ENCODE measurements around the gene TNS3.

DNA sequence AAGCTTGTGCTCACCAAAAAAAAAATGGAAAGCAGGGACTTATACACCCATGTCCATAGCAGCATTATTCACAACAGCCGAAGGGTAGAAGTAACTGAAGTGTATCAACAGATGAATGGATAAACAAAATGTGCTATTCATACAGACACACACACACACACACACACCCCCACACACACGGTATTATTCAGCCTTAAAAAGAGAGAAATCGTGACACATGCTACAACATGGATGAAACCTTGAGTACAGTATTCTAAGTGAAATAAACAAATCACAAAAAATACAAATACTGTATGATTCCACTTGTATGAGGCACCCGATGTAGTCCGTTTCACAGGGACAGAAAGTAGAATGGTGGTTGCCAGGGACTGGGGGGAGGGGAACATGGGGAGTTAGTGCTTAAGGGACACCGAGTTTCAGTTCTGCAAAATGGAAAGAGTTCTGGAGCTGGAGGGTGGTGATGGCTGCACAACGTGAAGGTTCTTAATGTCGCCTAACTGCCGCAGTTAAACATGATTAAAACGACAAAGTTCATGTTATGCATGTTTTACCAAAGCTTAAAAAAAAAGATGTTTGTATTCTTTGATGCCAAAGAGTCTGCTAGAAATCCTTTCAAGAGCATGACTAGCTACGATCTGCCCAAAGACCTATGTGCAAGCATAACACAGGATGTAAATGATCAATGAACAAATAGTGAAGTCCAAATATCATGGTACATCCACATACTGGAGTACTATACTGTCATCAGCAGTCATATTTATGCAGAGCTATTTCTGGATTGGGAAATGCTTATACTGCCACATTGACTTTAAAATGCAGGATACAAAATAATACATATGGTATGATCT, 7.2 kb downstream of the TNS3 start:
- TF ChIP-seq CTCF (IDR thresholded peaks at IDR 0.05) (no peak), POLR2A (IDR thresholded peaks at IDR 0.05) (no peak)

Measured in uterus (tissue), 2 donors.